MM.1S (cell line): Measurements from ENCODE around the gene CCNC.
A peak's percentile ranks its signal among the peaks of the same experiment; 100 is the strongest.

ENCODE experiments used
- DNase-seq: peaks from one replicate; pipeline ENCODE4 v3.0.0-alpha.2; 2015
- H2AFZ ChIP-seq: fragments of 300-600 bp; sonication (generic); 2 replicates; pipeline ENCODE4 v1.6.0; 2016; ENCODE audit warnings: antibody characterized with exemption, low read length
- H3F3A ChIP-seq: fragments of 300-600 bp; sonication (generic); 2 replicates; pipeline ENCODE4 v1.6.1; 2016; ENCODE audit warnings: mild to moderate bottlenecking, antibody characterized with exemption, low read length, moderate library complexity, mixed read lengths; ENCODE audit not compliant: insufficient read depth
- H3K27ac ChIP-seq: fragments of 300-600 bp; sonication (generic); 2 replicates; pipeline ENCODE4 v1.5.1; 2016; ENCODE audit warnings: mild to moderate bottlenecking, low read length
- H3K27me3 ChIP-seq: fragments of 300-600 bp; sonication (generic); replicated peaks from 2 replicates; pipeline ENCODE4 v1.6.0; 2016; ENCODE audit warnings: low read length; ENCODE audit not compliant: insufficient read depth
- H3K36me3 ChIP-seq: fragments of 300-600 bp; sonication (generic); replicated peaks from 2 replicates; pipeline ENCODE4 v1.6.1; 2016; ENCODE audit warnings: mild to moderate bottlenecking, low read length, mixed read lengths; ENCODE audit not compliant: insufficient read depth
- H3K4me1 ChIP-seq: fragments of 300-600 bp; sonication (generic); 2 replicates; pipeline ENCODE4 v1.6.1; 2016; ENCODE audit warnings: low read length, mixed read lengths
- H3K4me2 ChIP-seq: fragments of 300-600 bp; sonication (generic); 2 replicates; pipeline ENCODE4 v1.6.0; 2016; ENCODE audit warnings: low read depth, low read length
- H3K4me3 ChIP-seq: fragments of 300-600 bp; sonication (generic); 2 replicates; pipeline ENCODE4 v1.5.1; 2016; ENCODE audit warnings: low read length, mixed read lengths
- H3K79me2 ChIP-seq: fragments of 300-600 bp; sonication (generic); 2 replicates; pipeline ENCODE4 v1.6.1; 2016; ENCODE audit warnings: mixed run types, low read length, mixed read lengths
- H3K9ac ChIP-seq: fragments of 300-600 bp; sonication (generic); 2 replicates; pipeline ENCODE4 v1.6.1; 2016; ENCODE audit warnings: low read length, mixed read lengths
- H3K9me2 ChIP-seq: fragments of 300-600 bp; sonication (generic); replicated peaks from 2 replicates; pipeline ENCODE4 v1.6.1; 2016; ENCODE audit warnings: mild to moderate bottlenecking, low read length, mixed read lengths; ENCODE audit not compliant: insufficient read depth
- H3K9me3 ChIP-seq: fragments of 300-600 bp; sonication (generic); replicated peaks from 2 replicates; pipeline ENCODE4 v1.6.1; 2016; ENCODE audit warnings: mild to moderate bottlenecking, low read length, mixed read lengths; ENCODE audit not compliant: insufficient read depth
- H4K20me1 ChIP-seq: fragments of 300-600 bp; sonication (generic); 2 replicates; pipeline ENCODE4 v1.6.1; 2016; ENCODE audit warnings: mild to moderate bottlenecking, low read length, moderate library complexity, mixed read lengths; ENCODE audit not compliant: insufficient read depth
- EZH2 ChIP-seq: fragments of 300-600 bp; sonication (generic); optimal IDR thresholded peaks from 2 replicates; pipeline ENCODE3; 2017; ENCODE audit warnings: low read depth, mild to moderate bottlenecking, antibody characterized with exemption, low read length, mixed read lengths
- EZH2phosphoT487 ChIP-seq: fragments of 300-600 bp; sonication (generic); IDR thresholded peaks from 2 replicates; pipeline ENCODE4 v1.6.1; 2018; ENCODE audit warnings: antibody characterized with exemption, low read length
- TF ChIP-seq, protein P1 (sequence below): fragments of 300-600 bp; sonication (generic); IDR thresholded peaks from 2 replicates; pipeline ENCODE4 v1.5.1; 2016; ENCODE audit warnings: antibody characterized with exemption, low read length, mixed read lengths

CCNC gene

DNA sequence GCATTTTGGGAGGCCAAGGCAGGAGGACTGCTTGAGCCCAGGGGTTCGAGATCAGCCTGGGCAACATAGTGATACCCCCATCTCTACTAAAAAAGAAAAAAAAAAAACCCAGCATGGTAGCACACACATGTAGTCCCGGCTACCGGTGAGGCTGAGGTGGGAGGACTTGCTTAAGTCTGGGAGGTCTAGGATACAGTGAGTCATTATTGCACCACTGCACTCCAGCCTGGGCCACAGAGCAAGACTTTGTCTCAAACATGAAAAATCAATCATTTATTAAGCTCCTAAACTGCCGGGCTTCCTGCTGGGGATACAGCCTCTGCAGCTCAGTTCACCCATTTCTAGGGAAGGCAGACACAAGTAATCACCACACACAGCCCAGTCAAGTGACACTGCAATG is 45.9 kb downstream of the CCNC start:
- H3K27me3 ChIP-seq = no peaks in the 10 kb centered on the region
- no peaks in the 10 kb centered on the region for H4K20me1 ChIP-seq
- no peak overlapping the region for H3K27ac ChIP-seq
- H3K79me2 ChIP-seq = no peaks in the 10 kb centered on the region
- no peak for TF ChIP-seq EZH2
- TF ChIP-seq, protein P1, sequence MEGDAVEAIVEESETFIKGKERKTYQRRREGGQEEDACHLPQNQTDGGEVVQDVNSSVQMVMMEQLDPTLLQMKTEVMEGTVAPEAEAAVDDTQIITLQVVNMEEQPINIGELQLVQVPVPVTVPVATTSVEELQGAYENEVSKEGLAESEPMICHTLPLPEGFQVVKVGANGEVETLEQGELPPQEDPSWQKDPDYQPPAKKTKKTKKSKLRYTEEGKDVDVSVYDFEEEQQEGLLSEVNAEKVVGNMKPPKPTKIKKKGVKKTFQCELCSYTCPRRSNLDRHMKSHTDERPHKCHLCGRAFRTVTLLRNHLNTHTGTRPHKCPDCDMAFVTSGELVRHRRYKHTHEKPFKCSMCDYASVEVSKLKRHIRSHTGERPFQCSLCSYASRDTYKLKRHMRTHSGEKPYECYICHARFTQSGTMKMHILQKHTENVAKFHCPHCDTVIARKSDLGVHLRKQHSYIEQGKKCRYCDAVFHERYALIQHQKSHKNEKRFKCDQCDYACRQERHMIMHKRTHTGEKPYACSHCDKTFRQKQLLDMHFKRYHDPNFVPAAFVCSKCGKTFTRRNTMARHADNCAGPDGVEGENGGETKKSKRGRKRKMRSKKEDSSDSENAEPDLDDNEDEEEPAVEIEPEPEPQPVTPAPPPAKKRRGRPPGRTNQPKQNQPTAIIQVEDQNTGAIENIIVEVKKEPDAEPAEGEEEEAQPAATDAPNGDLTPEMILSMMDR = no peak
- no peak for TF ChIP-seq EZH2phosphoT487
- peaks cover 10% of the 10 kb centered on the region; the same call in 1 of the 2 replicates for H3F3A ChIP-seq
- no peaks in the 10 kb centered on the region for H3K9me3 ChIP-seq
- H3K4me3 ChIP-seq = no peak overlapping the region
- H3K36me3 ChIP-seq = no peaks in the 10 kb centered on the region
- no peak overlapping the region for H3K9ac ChIP-seq
- no peak overlapping the region for H2AFZ ChIP-seq
- H3K9me2 ChIP-seq = no peaks in the 10 kb centered on the region
- no peak for DNase-seq
- no peak overlapping the region for H3K4me2 ChIP-seq
- H3K4me1 ChIP-seq = peaks cover 5% of the 10 kb centered on the region

DNA sequence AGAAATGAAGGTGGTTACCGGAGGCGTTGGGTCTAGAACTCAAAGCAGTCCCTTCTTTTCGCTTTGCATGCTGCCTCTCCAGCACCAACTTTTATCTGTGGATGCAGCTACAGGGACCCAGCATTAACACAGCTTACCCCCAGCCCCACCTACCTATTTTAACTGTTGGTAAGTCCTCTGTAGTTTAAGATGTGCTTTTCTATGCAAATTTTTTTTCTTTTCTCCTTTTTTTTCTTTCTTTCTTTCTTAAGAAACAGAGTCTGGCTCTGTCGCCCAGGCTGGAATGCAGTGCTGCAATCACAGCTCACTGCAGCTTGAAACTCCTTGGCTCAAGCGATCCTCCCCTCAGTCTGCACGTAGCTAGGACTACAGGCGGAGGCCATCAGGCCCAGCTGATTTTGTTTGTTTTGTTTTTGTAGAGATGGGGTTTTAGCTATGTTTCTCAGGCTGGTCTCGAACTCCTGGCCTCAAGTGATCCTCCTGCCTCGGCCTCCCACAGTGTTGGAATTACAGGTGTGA is 46.8 kb downstream of the CCNC start:
- H3K4me2 ChIP-seq = peak overlapping the region; percentile 74
- H3K4me3 ChIP-seq = peak overlapping the region; percentile 92
- DNase-seq = no peak

DNA sequence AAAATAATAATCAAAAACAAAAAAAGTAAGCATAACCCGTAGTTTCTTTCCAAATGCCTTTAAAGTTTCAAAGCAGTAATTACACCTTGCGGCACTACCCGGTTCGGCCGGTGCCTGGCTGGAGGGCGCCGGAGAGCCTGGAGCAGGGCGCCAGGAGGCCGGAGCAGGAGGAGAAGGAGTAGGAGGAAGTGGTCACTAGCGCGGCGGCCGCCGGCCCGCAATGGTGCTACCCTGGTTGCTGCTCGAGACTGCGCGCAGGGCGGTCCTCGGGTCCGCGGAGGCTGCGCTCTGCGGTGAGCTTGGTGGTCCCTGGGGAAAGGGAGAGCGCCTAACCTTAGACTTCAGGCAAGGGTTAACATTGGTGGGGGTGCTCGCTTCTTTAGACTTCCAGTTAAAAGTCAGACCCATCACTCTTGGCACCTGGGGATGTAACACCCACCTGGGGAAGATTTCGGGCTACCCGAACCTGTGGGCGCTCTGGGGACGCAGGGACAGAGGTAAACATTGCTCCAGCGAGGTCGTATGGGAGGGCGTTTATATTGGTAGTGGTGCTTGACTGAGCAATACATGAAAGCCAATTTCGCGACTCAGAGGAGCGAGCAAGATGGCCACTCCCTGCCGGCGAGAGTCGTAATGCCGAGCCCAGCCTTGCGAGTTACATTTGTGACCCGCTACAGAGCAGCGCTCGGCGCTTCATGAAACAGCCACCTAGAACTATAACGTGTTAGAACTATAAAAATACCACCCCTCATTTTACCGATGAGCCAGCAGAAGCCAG is 47.4 kb downstream of the CCNC start:
- H2AFZ ChIP-seq = peak overlapping the region; percentile 87
- H3K4me1 ChIP-seq = peaks cover 10% of the 10 kb centered on the region
- H3K4me2 ChIP-seq = peak overlapping the region; percentile 74
- peaks cover 15% of the 10 kb centered on the region; the same call in 1 of the 2 replicates for H3F3A ChIP-seq
- peak; percentile 82 for DNase-seq
- TF ChIP-seq EZH2phosphoT487 (no peak), EZH2 (no peak)
- TF ChIP-seq, protein P1 = peak; percentile 79
- H3K27me3 ChIP-seq = no peaks in the 10 kb centered on the region; the same call in 1 of the 2 replicates
- no peaks in the 10 kb centered on the region for H3K36me3 ChIP-seq
- H3K79me2 ChIP-seq = no peaks in the 10 kb centered on the region
- no peaks in the 10 kb centered on the region for H4K20me1 ChIP-seq
- no peaks in the 10 kb centered on the region for H3K9me3 ChIP-seq
- H3K9ac ChIP-seq = peak overlapping the region; percentile 74
- H3K4me3 ChIP-seq = peak overlapping the region; percentile 92
- H3K27ac ChIP-seq = peak overlapping the region; percentile 60; the same call in 1 of the 2 replicates
- H3K9me2 ChIP-seq = no peaks in the 10 kb centered on the region

More for the DNA sequence above, 46.8 kb downstream of the CCNC start:
- Histone ChIP-seq H2AFZ (peak overlapping the region; percentile 87), H3K9me3 (no peaks in the 10 kb centered on the region), H3K79me2 (no peaks in the 10 kb centered on the region), H3K4me1 (peaks cover 5% of the 10 kb centered on the region), H3F3A (peaks cover 10% of the 10 kb centered on the region; the same call in 1 of the 2 replicates), H3K27me3 (no peaks in the 10 kb centered on the region; the same call in 1 of the 2 replicates), H3K27ac (peak overlapping the region; percentile 60; the same call in 1 of the 2 replicates), H3K36me3 (no peaks in the 10 kb centered on the region), H4K20me1 (no peaks in the 10 kb centered on the region), H3K9ac (peak overlapping the region; percentile 74), H3K9me2 (no peaks in the 10 kb centered on the region)
- TF ChIP-seq EZH2 = no peak
- TF ChIP-seq, protein P1 = no peak
- no peak for TF ChIP-seq EZH2phosphoT487
